GM12891 (cell line): Measurements from ENCODE around the gene WDR44.

Experiments used
- PAX5 ChIP-seq: IDR thresholded peaks from 2 replicates; pipeline ENCODE4 v1.6.1; 2011; ENCODE audit warnings: low read length, moderate library complexity, mild to moderate bottlenecking; ENCODE audit not compliant: insufficient read depth, severe bottlenecking
- POLR2A ChIP-seq: IDR thresholded peaks from 2 replicates; pipeline ENCODE4 v1.6.1; 2011; ENCODE audit warnings: low read depth, low read length, control low read depth
- POLR2AphosphoS5 ChIP-seq: IDR thresholded peaks from 2 replicates; pipeline ENCODE4 v1.6.1; 2011; ENCODE audit warnings: low read depth, low read length, control low read depth
- POU2F2 ChIP-seq: IDR thresholded peaks from 2 replicates; pipeline ENCODE4 v1.6.1; 2011; ENCODE audit warnings: low read depth, mild to moderate bottlenecking, control low read depth, low read length, moderate library complexity
- SPI1 ChIP-seq: IDR thresholded peaks from 2 replicates; pipeline ENCODE4 v1.6.1; 2011; ENCODE audit warnings: low read depth, low read length, control low read depth
- TAF1 ChIP-seq: IDR thresholded peaks from 2 replicates; pipeline ENCODE4 v1.6.1; 2011; ENCODE audit warnings: low read depth, low read length, control low read depth

- no peak for TF ChIP-seq SPI1
- no peak for TF ChIP-seq POLR2AphosphoS5
- TF ChIP-seq TAF1: no peak
- no peak for TF ChIP-seq POLR2A
- no peak for TF ChIP-seq PAX5
- no peak for TF ChIP-seq POU2F2
Observed at GRCh38 chrX:118315529-118315928, 30.4 kb upstream of the WDR44 start.
